Left forelimb (tissue), 1 donor: ENCODE data around the gene MRPL53.
"Not testable (repeated sequence)": the region's sequence is repeated elsewhere in the genome, so short reads cannot be mapped to it uniquely, and the experiment has no call there.

Experiments used
- DNase-seq: peaks from one replicate; pipeline ENCODE4 v3.0.0-alpha.2; 2018; ENCODE audit warnings: low spot score

MRPL53 gene

GRCh38 chr2:74481961-74482800 lies 9.7 kb upstream of the MRPL53 start:
- no peak for DNase-seq

- DNase-seq, result no peak
These were observed 9.0 kb upstream of the MRPL53 start for GRCh38 chr2:74481431-74481830.

GRCh38 chr2:74474899-74475298 lies 2.4 kb upstream of the MRPL53 start:
- no peak for DNase-seq

DNA sequence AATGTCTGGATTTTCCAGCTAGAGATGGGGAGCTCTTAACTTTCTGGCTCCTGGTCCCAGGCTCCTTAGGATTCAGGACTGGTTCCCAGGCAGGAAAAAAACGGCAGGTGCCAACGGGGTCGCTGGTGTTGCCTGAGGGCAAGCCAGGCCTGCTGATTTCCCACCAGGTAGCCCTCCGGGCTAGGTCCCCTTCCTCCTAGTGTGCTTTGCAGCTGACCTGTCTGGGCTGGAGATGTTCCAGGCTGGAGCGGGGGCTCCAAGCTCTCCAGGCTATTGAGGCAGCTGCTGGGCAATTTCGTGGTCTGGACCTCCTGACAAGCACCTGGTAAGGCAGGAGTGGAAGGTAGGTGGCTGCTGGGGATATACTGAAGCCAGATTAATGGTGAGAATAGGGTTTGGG lies 2.0 kb upstream of the MRPL53 start:
- no peak for DNase-seq

- no peak for DNase-seq
These were observed 422 bp upstream of the MRPL53 start for GRCh38 chr2:74472945-74473258.

DNA sequence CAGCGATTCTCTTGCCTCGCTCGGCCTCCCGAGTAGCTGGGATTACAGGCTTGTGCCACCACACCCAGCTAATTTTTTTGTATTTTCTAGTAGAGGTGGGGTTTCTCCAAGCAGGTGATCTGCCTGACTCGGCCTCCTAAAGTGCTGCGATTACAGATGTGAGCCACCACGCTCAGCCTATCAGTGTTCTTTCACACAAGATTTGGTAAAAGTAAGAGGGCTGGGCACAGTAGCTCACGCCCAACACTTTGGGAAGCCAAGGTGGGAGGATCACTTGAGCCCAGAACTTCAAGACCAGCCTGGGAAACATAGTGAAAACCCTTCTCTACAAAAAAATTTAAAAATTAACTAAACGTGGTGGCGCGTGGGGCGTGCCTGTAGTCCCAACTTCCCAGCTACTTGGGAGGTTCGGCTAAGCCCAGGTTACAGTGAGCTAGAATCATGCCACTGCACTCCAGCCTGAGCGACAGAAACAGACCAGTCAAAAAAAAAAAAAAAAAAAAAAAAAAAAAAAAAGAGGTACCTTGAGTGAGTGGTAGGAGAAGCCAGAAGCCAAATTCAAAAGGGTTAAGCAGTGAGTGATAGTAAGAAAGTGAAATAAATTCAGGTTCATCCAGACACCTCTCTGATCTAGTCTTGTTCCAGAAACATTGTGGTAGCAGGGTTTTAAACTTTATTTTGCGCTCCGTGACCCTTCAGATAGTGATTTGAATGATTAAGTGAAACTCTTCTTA lies 981 bp downstream of the MRPL53 start:
- no peak for DNase-seq

DNA sequence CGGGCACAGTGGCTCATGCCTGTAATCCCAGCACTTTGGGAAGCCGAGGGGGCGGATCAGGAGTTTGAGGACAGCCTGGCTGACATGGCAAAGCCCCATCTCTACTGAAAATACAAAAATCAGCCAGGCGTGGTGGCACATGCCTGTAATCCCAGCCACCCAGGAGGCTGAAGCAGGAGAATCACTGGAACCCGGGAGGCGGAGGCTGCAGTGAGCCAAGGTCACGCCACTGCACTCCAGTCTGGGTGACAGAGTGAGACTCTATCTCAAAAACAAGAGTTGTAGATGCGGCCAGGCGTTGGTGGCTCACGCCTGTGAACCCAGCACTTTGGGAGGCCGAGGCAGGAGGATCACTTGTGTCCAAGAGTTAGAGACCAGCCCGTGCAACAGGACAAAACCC lies 1.7 kb downstream of the MRPL53 start:
- DNase-seq, result not testable (repeated sequence)

- DNase-seq, result no peak
These were observed 8.1 kb downstream of the MRPL53 start for GRCh38 chr2:74464406-74464805.

DNA sequence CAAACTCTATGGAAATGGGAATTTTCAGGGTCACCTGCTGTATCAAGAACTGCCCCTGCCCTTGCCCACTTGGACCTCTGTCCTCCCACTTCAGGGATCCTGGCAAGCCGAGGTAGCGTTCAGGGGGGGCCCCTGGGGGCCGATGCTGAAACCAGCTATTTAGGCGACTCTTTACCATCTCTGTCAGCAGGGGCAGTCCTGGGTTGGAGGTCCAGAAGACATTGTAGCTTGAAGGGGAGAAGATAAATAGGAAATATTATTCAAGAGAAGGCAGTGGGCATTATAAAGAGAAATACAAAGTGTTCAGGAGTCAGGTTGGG lies 9.7 kb downstream of the MRPL53 start:
- no peak for DNase-seq

DNA sequence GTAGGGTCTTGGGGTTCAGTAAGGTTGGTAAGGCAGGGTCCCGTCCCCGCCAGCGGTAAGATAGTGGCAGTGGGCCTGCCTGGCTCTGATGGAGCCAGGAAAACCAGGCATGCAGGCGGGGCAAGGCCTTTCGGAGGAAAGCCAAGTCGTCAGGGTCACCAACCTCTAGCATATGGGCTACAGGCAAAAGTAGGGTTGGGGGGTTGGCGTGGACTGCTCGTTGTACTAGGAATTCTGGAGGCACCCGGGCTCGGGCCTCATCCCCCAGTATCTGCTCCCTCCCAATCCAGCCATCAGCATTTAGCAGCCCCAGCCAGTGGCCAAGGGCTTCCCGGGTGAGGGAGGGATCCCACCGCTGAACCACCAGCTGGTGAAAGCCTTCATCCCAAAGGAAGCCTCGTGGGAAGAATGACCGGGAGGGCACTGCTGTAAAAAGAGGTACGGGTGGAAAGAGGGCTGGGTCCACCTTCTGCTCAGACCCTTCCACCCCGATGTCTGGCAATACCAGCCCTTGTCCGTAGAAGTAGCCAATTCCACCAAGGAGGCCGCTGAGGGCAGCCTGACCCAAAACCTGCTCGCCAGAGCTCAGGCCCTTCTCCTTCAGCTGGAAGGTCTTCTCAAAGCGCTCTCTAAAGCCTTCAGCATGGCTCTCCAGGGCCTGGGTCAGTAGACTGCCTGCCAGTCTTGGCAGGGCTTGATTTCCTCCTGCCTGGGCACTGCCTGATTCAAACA lies 10.3 kb downstream of the MRPL53 start:
- no peak for DNase-seq

DNA sequence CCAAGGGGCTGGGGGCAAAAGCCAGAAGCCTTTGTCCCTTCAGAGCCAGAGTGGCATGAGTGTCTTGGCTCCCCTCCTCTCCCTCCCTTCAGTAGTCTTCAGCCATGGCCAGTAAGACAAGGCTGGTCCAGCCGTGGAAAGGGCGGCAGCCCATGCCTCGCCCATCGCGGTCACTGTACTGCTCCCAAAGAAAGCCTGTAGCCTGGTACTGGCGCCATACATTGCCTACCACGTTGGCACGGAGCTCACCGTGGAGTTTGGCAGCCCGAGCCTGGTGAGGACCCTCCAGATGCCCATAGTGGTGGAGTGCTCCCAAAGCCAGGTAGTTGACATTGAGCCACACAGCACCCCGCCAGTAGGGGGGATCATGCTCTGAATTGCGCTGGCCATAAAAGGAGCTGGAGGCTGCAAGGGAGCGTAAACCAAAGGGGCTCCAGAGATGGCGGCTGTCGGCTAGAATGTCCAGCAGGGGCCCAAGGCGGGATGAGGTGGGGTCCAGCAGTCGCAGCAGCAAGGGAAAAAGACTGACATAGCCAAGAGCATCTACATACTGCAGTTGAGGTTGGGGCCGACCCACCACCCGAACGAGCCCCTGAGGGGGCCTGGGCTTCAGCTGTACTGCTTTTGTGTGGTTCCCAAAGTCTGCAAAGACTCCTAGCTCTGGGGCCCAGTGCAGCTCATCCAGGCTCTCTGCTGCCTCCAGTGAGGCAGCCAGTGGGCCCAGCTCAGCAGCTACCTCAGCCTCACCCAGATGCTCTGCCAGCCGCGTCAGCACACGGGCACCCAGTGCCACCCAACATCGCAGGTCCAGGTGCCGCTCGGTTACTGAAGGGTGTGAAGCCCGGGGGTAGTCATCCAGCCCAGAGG lies 11.1 kb downstream of the MRPL53 start:
- DNase-seq, result no peak

DNA sequence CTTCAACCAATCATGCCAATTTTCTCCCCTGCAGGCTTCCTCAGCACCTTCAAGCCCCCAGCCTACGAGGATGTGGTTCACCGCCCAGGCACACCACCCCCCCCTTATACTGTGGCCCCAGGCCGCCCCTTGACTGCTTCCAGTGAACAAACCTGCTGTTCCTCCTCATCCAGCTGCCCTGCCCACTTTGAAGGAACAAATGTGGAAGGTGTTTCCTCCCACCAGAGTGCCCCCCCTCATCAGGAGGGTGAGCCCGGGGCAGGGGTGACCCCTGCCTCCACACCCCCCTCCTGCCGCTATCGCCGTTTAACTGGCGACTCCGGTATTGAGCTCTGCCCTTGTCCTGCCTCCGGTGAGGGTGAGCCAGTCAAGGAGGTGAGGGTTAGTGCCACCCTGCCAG lies 12.3 kb downstream of the MRPL53 start:
- DNase-seq, result not testable (repeated sequence)

- not testable (repeated sequence) for DNase-seq
These were observed 12.9 kb downstream of the MRPL53 start for GRCh38 chr2:74459503-74460118.

DNA sequence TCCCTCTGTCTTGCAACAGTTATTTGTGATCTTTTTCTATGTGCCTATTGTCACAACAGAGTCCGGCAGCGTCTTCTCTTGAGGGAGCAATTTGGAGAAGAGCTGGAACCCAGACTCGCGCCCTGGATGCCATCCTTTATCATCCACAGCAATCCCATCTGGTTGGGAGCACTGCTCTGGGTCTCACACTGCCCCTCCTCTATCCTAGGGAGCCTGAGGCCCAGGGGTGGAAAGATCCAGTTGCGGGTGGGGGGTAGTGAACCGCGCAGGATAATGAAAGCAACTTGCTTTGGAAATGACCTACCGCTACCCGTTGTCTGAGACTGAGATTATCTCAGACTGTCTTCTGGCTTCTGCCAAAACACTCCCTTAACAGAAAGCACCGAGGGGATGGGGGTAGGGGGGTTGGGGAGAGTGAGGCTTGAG lies 13.5 kb downstream of the MRPL53 start:
- DNase-seq, result no peak

GRCh38 chr2:74458132-74458937 lies 14.1 kb downstream of the MRPL53 start, which contains the start of gene WBP1:
Gene WBP1, plus strand, starts transcription at chr2:74458438. Its CDS starts 165 bp downstream, at chr2:74458603.
- DNase-seq, result peak; percentile 99

DNA sequence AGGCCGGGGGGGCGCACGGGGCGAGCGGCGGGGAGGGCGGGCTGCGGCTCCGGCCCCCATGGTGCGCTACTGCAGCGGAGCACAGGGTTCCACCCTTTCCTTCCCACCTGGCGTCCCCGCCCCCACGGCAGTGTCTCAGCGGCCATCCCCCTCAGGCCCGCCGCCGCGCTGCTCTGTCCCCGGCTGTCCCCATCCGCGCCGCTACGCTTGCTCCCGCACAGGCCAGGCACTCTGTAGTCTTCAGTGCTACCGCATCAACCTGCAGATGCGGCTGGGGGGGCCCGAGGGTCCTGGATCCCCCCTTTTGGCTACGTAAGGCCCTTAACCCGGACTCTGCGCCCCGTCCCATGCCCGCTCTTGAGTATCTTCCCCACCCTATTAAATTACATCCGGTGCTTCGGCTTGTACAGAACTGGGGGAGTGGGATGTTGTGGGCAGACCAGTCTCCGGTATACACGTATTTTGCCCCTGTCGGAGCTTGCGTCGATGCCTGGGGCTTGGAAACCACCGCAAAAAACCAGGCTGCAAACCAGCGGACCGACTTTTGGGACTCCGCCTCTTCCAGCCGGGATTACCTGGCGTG lies 14.8 kb downstream of the MRPL53 start:
- peak; percentile 85 for DNase-seq

DNA sequence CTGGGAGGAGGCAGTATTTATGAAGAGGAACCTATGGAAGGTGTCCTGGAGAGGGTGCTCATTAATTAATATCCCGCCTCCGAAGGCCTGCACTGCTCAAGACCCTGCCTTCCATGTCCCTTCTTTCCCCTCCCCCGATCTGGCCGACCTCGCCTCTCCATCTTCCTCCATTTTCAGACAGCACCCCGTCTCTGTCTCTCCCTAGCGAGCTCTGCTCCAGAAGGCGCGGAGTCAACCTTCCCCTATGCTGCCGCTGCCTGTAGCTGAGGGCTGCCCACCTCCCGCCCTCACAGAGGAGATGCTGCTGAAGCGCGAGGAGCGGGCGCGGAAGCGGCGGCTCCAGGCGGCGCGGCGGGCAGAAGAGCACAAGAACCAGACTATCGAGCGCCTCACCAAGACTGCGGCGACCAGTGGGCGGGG lies 15.3 kb downstream of the MRPL53 start:
- no peak for DNase-seq

GRCh38 chr2:74454654-74455511 lies 17.6 kb downstream of the MRPL53 start, which contains the start of gene INO80B:
Gene INO80B, plus strand, starts transcription at chr2:74455087. Its CDS starts 30 bp downstream, at chr2:74455117.
- peak; percentile 96 for DNase-seq

- no peak for DNase-seq
These were observed 21.8 kb downstream of the MRPL53 start for GRCh38 chr2:74450570-74451190.
